NCI-H524 (cell line): ENCODE measurements around the gene MLST8.

Experiments
- DNase-seq, 2 experiments: peaks; one replicate each; lab custom pipeline; 2025; lab: John Stamatoyannopoulos, UW

Gene MLST8

GRCh38 chr16:2205104-2205966, at the start of gene MLST8:
Gene MLST8 (plus strand): TSS chr16:2205454. CDS start chr16:2206086, 632 bp downstream.
- DNase-seq = peak; percentile 77 to 85

- peak in 1 of 2 experiments; percentile 22 for DNase-seq
Measured at GRCh38 chr16:2155977-2156848, 49.0 kb upstream of the MLST8 start.

GRCh38 chr16:2156849-2157224, 48.4 kb upstream of the MLST8 start:
- no peak for DNase-seq

DNA sequence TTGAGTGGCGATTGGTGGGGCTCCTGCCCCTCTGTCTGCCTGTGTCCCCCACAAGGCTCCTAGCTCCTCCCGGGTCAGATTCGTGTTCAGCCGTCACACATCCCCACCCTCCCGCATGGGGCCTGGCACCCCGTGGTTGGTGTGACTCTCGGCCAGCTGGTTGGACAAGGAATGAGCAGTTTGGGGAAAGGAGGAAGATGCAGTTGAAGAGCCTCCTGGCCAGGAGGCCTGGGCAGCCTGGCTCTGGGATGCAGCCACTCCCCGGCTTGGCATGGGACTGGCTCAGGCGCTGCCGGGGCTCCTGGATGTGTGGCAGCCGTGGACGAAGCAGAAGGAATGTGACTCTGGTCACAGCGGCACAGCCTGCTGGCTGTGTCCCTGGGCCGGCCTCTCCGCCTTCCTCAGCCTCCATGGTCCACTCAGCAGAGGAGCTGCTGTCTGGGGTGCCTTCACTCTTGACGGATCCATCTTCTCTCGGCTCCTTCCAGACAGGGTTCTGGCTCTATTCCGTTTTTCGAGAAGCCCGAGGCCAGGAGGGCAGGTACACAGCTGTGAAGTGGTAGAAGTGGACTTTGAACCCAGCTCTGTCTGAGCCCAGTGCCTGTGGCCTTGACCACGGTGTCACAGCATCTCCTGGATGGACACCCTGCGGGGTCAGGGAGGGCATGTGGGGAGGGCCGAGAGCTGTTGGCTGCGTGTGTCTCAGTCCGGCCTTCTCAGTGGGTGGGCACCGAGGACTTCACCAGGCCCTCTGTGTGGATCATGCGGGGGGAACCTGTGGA, 47.6 kb upstream of the MLST8 start:
- no peak for DNase-seq

DNA sequence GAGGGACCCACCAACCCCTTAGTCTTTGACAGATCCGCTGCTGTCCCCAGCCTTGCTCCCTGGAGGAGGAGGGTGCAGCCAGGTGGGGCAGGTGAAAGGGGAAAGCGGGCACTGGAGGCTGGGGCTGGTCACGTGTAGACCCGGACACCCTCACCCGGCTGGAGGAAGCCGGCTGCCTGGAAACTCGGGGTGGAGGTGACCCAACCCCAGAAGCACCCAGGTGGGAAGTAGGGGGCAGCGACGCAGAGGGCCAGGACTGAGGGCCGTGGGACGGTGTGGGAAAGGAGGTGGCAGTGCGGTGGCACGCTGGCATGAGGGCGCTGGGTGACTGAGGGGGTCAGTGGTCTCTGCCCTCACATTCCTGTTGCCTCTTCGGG, 47.0 kb upstream of the MLST8 start:
- no peak for DNase-seq

DNA sequence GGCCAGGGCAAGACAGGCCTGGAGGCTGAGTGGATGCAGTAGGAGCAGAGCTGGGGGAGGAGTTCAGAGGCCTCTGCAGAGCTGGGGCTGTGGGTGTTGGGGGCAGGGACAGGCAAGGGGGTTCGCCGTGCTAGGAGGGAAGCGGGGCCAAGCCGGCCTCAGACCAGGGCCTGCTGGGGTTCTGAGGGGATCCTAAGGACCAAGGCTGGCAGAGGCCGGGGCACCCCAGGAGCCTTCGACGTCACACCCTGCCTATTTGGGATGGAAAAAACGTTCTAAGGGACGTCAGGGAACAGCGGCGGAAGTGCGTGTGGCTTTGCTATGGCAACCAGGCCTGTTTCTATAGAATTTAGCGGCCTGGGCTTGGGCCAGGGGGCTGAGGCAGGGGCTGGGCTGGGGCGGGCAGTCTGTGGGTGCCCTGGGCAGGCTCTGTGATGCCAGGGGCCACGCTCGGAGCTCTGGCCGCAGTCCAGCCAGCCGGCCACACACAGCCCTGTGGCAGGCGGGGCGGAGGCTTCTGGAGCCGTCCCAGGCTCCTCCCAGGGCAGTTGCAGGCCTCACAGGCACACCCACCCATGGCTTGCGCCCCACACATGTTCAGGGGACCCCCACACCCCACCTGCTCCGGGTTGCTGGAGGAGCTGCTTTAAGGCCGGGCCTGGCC, 45.9 kb upstream of the MLST8 start:
- no peak for DNase-seq

GRCh38 chr16:2160915-2161551, 44.2 kb upstream of the MLST8 start:
- no peak for DNase-seq

GRCh38 chr16:2161911-2162310, 43.3 kb upstream of the MLST8 start:
- DNase-seq = no peak

GRCh38 chr16:2162676-2163118, 42.6 kb upstream of the MLST8 start:
- no peak for DNase-seq

DNA sequence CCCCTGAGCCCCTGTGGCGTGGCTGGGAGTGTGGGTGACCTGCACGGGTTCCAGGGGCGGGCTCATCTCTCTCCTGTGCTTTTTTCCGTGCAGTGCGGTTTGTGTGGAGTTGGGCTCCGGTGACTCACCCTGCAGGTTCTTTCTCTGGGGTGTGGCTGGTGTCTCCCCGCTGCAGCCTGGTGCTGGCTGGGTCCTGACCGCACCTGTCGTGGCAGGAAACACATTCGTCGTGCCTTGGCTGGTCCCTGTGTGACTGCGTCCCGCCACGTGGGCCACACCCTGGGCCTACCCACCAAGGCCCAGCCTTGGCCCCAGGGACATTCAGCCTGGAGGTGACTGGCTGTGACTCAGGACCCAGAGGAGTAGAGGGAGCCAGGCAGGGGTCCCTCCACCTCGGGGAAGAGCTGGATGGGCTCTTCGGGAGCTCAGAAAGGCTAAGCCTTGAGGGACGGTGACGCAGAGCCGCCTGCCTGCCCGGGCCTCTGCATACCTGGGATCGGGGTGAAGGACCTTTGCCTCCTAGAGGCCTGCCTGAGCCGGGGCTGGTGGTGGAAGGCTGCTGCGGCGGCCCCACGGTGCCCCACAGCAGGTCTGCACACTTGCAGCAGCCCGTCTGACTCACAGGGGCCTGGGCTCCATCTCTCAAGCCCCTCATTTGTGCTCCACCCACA, 41.9 kb upstream of the MLST8 start:
- DNase-seq = no peak

DNA sequence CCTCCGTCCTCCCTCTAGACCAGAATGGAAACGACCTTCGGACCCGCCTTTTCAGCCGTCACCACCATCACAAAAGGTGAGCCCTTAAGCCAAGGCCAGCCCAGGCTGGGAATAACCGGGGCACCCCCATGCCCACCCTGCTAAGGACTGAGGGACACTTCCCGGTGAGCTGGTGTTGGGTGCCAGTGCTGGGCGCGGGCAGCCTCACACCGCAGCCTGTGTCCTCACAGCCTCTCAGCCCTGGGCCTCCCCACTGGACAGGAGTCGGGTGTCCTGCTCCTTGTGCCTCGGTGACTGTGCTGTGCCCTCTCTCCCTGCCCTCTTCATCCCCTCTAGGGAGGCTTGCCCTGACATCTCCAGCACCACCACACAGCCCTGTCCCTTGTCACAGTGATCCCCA, 39.4 kb upstream of the MLST8 start:
- no peak for DNase-seq

DNA sequence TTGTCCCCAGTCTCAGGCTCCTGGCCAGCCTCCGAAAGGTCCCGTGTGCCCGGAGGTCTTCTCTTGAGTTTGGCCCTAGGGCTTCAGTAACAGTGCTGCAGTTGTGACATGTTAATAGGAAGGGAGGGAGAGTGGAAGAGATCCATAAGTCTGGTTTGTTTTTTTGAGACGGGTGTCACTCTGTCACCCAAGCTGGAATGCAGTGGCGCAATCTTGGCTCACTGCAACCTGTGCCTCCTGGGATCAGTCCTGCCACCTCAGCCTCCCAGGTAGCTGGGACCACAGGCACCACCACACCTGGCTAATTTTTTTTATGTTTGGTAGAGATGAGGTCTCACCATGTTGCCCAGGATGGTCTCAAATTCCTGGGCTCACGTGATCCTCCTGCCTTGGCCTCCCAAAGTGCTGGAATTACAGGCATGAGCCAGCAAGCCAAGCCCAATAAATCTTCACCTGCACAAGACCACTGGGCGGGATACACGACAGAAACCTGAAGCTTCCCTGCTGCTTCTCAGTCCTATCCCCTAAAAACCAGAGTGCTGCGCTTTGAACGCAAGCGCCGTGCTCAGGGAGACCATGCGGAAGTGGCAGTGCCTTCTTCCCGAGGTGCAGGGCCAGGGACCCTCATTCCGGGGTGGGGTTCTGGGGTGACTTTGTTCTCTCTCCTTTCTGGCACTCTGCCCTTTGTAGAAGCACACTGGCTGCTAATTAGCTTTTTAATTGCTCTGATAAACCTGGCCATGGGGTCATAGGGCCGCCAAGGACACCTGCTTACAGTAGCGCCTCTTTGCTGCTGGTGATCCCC, 38.8 kb upstream of the MLST8 start:
- no peak for DNase-seq

DNA sequence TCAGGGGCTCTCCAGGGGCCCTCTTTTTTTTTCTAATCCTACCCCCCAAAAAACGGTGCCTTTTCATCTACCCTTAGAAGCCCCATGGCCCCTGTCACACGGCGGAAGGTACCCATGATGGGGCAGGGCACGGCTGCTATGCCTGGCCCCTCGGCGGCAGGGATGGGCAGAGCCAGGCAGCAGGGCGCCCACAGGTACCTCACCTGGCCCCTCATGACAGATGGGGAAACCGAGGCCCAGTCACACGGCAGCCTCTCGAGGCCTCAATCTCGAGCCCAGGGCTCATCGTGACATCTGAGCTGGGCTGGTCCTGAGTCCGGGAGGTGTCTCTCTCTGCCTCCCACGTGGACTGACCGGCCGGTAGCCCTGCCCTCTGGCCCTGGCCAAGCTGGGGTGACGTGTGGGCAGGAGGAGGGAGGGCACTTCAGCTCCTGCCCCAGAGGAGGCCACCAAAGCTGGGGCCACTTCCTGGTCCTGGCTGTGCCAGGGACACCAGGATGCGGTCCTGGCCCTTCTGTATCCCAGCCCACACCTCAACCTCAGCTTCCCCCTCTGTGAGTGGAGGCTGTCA, 38.1 kb upstream of the MLST8 start:
- no peak for DNase-seq

- no peak for DNase-seq
Measured at GRCh38 chr16:2170080-2170479, 35.2 kb upstream of the MLST8 start.

DNA sequence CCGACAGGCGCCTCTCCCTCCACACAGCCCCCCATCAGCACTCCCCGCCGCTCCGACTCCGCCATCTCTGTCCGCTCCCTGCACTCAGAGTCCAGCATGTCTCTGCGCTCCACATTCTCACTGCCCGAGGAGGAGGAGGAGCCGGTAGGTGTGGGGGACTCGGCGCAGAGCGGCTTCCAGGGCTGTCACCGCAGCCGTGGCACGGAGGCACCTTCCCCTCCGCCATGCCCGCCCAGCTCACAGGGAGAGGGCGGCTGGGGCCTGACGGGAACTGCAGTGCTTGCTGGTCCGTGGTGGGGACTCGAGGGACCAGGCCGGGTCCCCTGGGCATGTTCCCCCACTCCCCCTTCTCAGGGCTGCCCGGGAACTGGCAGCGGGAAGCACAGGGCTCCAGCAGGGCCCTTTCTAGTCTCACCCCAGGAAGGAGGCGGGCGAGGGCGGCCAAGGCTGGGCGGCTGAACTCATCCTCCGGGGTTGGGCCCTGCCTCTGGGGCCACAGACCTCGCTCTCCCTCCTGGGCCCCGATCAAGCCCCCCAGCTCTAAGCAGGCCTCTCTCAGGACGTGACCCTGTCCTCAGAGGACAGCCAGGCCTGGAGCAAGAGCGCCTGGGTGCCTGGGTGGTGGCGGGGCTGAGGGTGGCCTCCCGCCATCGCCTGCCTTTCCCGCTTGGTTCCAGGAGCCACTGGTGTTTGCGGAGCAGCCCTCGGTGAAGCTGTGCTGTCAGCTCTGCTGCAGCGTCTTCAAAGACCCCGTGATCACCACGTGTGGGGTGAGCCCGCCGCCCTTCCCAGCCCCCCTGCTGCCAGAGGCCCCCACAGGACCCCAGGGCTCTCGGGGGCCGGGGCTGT, 34.4 kb upstream of the MLST8 start:
- DNase-seq = no peak

GRCh38 chr16:2171601-2172178, 33.6 kb upstream of the MLST8 start:
- DNase-seq = no peak

- DNase-seq = no peak
Measured at GRCh38 chr16:2172688-2173335, 32.4 kb upstream of the MLST8 start.

DNA sequence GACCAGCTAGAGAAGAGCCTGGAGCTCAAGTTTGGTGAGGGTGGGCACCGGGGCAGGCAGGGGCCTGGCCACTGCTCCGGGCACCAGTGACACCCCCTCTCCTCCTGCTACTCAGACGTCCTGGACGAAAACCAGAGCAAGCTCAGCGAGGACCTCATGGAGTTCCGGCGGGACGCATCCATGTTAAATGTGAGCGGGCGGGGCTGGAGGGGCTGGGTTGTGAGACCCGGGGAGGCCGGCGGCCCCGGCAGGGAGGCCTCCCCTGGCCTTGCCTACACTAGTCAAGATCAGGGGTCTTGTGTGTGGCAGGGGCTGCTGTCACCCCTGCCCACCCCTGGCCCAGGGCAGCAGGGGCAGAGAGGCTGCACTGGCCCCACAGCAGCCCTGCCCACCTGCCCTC, 31.9 kb upstream of the MLST8 start:
- no peak for DNase-seq
